Activated T-cell treated with anti-CD3 and anti-CD28 coated beads, Interleukin-2, amount 50 U/mL, for 24 hours (primary cell): ENCODE results near the gene STBD1.
A peak's percentile ranks its signal among the peaks of the same experiment; 100 is the strongest.
"Not testable (repeated sequence)": the region's sequence is repeated elsewhere in the genome, so short reads cannot be mapped to it uniquely, and the experiment has no call there.

Experiments used
- DNase-seq: peaks from one replicate; pipeline ENCODE4 v3.0.0-alpha.2; 2020
- H3K27ac Mint-ChIP-seq: 2 replicates; pipeline ENCODE4 v1.8.0; 2020; ENCODE audit warnings: mild to moderate bottlenecking, mixed read lengths
- H3K27me3 Mint-ChIP-seq: 2 replicates; pipeline ENCODE4 v1.8.0; 2020; ENCODE audit warnings: mixed read lengths
- H3K36me3 Mint-ChIP-seq: 2 replicates; pipeline ENCODE4 v1.8.0; 2020; ENCODE audit warnings: low read depth, mixed read lengths
- H3K4me1 Mint-ChIP-seq: 2 replicates; pipeline ENCODE4 v1.8.0; 2020; ENCODE audit warnings: low read depth, mixed read lengths
- H3K4me3 Mint-ChIP-seq: 2 replicates; pipeline ENCODE4 v1.8.0; 2020; ENCODE audit warnings: mild to moderate bottlenecking, moderate library complexity, mixed read lengths
- H3K9me3 Mint-ChIP-seq: 2 replicates; pipeline ENCODE4 v1.8.0; 2020; ENCODE audit warnings: mixed read lengths

STBD1 gene

GRCh38 chr4:76277667-76278066 is 28.9 kb upstream of the STBD1 start:
- Mint-ChIP-seq H3K36me3 (no peaks in the 10 kb centered on the region), H3K27me3 (peaks cover 9% of the 10 kb centered on the region), H3K4me1 (peaks cover 1% of the 10 kb centered on the region), H3K27ac (no peak overlapping the region), H3K9me3 (no peaks in the 10 kb centered on the region), H3K4me3 (no peak overlapping the region)
- DNase-seq, result no peak

- H3K9me3 Mint-ChIP-seq, result no peaks in the 10 kb centered on the region
- DNase-seq, result no peak
- no peak overlapping the region for H3K27ac Mint-ChIP-seq
- H3K36me3 Mint-ChIP-seq, result no peaks in the 10 kb centered on the region
- no peak overlapping the region for H3K4me3 Mint-ChIP-seq
- H3K4me1 Mint-ChIP-seq, result peaks cover 1% of the 10 kb centered on the region
- H3K27me3 Mint-ChIP-seq, result peaks cover 9% of the 10 kb centered on the region
Observed at GRCh38 chr4:76278583-76278982, 27.9 kb upstream of the STBD1 start.

GRCh38 chr4:76279462-76279861 is 27.1 kb upstream of the STBD1 start:
- H3K27me3 Mint-ChIP-seq, result peaks cover 9% of the 10 kb centered on the region
- no peaks in the 10 kb centered on the region for H3K9me3 Mint-ChIP-seq
- peaks cover 1% of the 10 kb centered on the region for H3K4me1 Mint-ChIP-seq
- no peak overlapping the region for H3K4me3 Mint-ChIP-seq
- no peaks in the 10 kb centered on the region for H3K36me3 Mint-ChIP-seq
- no peak for DNase-seq
- H3K27ac Mint-ChIP-seq, result no peak overlapping the region

- H3K27me3 Mint-ChIP-seq, result peaks cover 8% of the 10 kb centered on the region
- no peaks in the 10 kb centered on the region for H3K36me3 Mint-ChIP-seq
- H3K4me1 Mint-ChIP-seq, result peaks cover 1% of the 10 kb centered on the region
- no peak overlapping the region for H3K27ac Mint-ChIP-seq
- DNase-seq, result no peak
- no peak overlapping the region for H3K4me3 Mint-ChIP-seq
- no peaks in the 10 kb centered on the region for H3K9me3 Mint-ChIP-seq
Observed at GRCh38 chr4:76280488-76281441, 25.8 kb upstream of the STBD1 start.

- not testable (repeated sequence) for H3K36me3 Mint-ChIP-seq, H3K4me3 Mint-ChIP-seq, DNase-seq, H3K9me3 Mint-ChIP-seq, H3K4me1 Mint-ChIP-seq, H3K27ac Mint-ChIP-seq, H3K27me3 Mint-ChIP-seq
Observed at GRCh38 chr4:76281594-76281993, 24.9 kb upstream of the STBD1 start.

- H3K4me3 Mint-ChIP-seq, result no peak overlapping the region
- no peaks in the 10 kb centered on the region for H3K9me3 Mint-ChIP-seq
- no peak overlapping the region for H3K27ac Mint-ChIP-seq
- DNase-seq, result no peak
- no peaks in the 10 kb centered on the region for H3K36me3 Mint-ChIP-seq
- peaks cover 1% of the 10 kb centered on the region for H3K4me1 Mint-ChIP-seq
- H3K27me3 Mint-ChIP-seq, result peaks cover 2% of the 10 kb centered on the region
Observed at GRCh38 chr4:76282941-76283689, 23.4 kb upstream of the STBD1 start.

- H3K36me3 Mint-ChIP-seq, result no peaks in the 10 kb centered on the region
- no peak overlapping the region for H3K4me3 Mint-ChIP-seq
- H3K9me3 Mint-ChIP-seq, result no peaks in the 10 kb centered on the region
- peaks cover 1% of the 10 kb centered on the region for H3K4me1 Mint-ChIP-seq
- no peak overlapping the region for H3K27ac Mint-ChIP-seq
- peaks cover 2% of the 10 kb centered on the region for H3K27me3 Mint-ChIP-seq
- DNase-seq, result no peak
Observed at GRCh38 chr4:76283900-76284299, 22.6 kb upstream of the STBD1 start.

GRCh38 chr4:76287811-76288210 is 18.7 kb upstream of the STBD1 start:
- H3K4me3 Mint-ChIP-seq, H3K27ac Mint-ChIP-seq, H3K4me1 Mint-ChIP-seq, H3K27me3 Mint-ChIP-seq, H3K9me3 Mint-ChIP-seq, DNase-seq, H3K36me3 Mint-ChIP-seq: not testable (repeated sequence)

GRCh38 chr4:76292730-76293129 is 13.8 kb upstream of the STBD1 start:
- no peaks in the 10 kb centered on the region for H3K36me3 Mint-ChIP-seq
- peaks cover 11% of the 10 kb centered on the region for H3K27me3 Mint-ChIP-seq
- H3K4me1 Mint-ChIP-seq, result no peaks in the 10 kb centered on the region
- no peak overlapping the region for H3K27ac Mint-ChIP-seq
- no peak overlapping the region for H3K4me3 Mint-ChIP-seq
- no peak for DNase-seq
- H3K9me3 Mint-ChIP-seq, result peaks cover 5% of the 10 kb centered on the region

- no peak for DNase-seq
- Mint-ChIP-seq H3K9me3 (peaks cover 13% of the 10 kb centered on the region), H3K4me1 (no peaks in the 10 kb centered on the region), H3K27me3 (peaks cover 9% of the 10 kb centered on the region), H3K36me3 (peaks cover 4% of the 10 kb centered on the region), H3K27ac (no peak overlapping the region), H3K4me3 (no peak overlapping the region)
Observed at GRCh38 chr4:76293772-76294171, 12.8 kb upstream of the STBD1 start.

GRCh38 chr4:76296286-76296820 is 10.2 kb upstream of the STBD1 start:
- Mint-ChIP-seq H3K27ac (no peak overlapping the region), H3K9me3 (peaks cover 13% of the 10 kb centered on the region), H3K4me1 (peaks cover 8% of the 10 kb centered on the region), H3K27me3 (peaks cover 9% of the 10 kb centered on the region), H3K36me3 (peaks cover 4% of the 10 kb centered on the region), H3K4me3 (no peak overlapping the region)
- no peak for DNase-seq

- Mint-ChIP-seq H3K27me3 (peaks cover 5% of the 10 kb centered on the region), H3K36me3 (peaks cover 4% of the 10 kb centered on the region), H3K4me3 (no peak overlapping the region), H3K9me3 (peaks cover 13% of the 10 kb centered on the region), H3K4me1 (peaks cover 23% of the 10 kb centered on the region), H3K27ac (no peak overlapping the region)
- no peak for DNase-seq
Observed at GRCh38 chr4:76298227-76298626, 8.3 kb upstream of the STBD1 start.

GRCh38 chr4:76300012-76300411 is 6.5 kb upstream of the STBD1 start:
- no peak for DNase-seq
- H3K27ac Mint-ChIP-seq, result no peak overlapping the region
- no peak overlapping the region for H3K4me3 Mint-ChIP-seq
- peaks cover 13% of the 10 kb centered on the region for H3K9me3 Mint-ChIP-seq
- H3K27me3 Mint-ChIP-seq, result peaks cover 8% of the 10 kb centered on the region
- peaks cover 28% of the 10 kb centered on the region for H3K4me1 Mint-ChIP-seq
- peaks cover 4% of the 10 kb centered on the region for H3K36me3 Mint-ChIP-seq

GRCh38 chr4:76301068-76301774 is 5.3 kb upstream of the STBD1 start:
- DNase-seq, result no peak

More at GRCh38 chr4:76301068-76301774, 5.3 kb upstream of the STBD1 start:
- Mint-ChIP-seq H3K36me3 (peaks cover 4% of the 10 kb centered on the region), H3K4me1 (peaks cover 39% of the 10 kb centered on the region), H3K27ac (peak overlapping the region; percentile 55), H3K9me3 (peaks cover 10% of the 10 kb centered on the region), H3K27me3 (peaks cover 12% of the 10 kb centered on the region), H3K4me3 (no peak overlapping the region)
